8988T (cell line): ENCODE data around the gene SPAG9.
"Not testable (repeated sequence)": the region's sequence is repeated elsewhere in the genome, so short reads cannot be mapped to it uniquely, and the experiment has no call there.

Experiments used
- DNase-seq: peaks from one replicate; pipeline ENCODE4 v3.0.0; 2011

SPAG9 gene

GRCh38 chr17:51128076-51128475, 7.4 kb upstream of the SPAG9 start:
- no peak for DNase-seq

- DNase-seq = no peak
Observed at GRCh38 chr17:51124640-51125503, 4.2 kb upstream of the SPAG9 start.

- not testable (repeated sequence) for DNase-seq
Observed at GRCh38 chr17:51122473-51123115, 1.9 kb upstream of the SPAG9 start.

GRCh38 chr17:51121620-51122472, 1.2 kb upstream of the SPAG9 start:
- DNase-seq = peak; percentile 58

GRCh38 chr17:51120357-51120738, 320 bp downstream of the SPAG9 start:
- DNase-seq = peak; percentile 34

GRCh38 chr17:51119415-51120356, 982 bp downstream of the SPAG9 start:
- DNase-seq = no peak

GRCh38 chr17:51118330-51119195, 2.1 kb downstream of the SPAG9 start:
- DNase-seq = no peak

- DNase-seq = no peak
Observed at GRCh38 chr17:51115179-51115578, 5.5 kb downstream of the SPAG9 start.

- DNase-seq = not testable (repeated sequence)
Observed at GRCh38 chr17:51112303-51113222, 8.1 kb downstream of the SPAG9 start.

GRCh38 chr17:51107778-51108177, 12.9 kb downstream of the SPAG9 start:
- no peak for DNase-seq

- DNase-seq = no peak
Observed at GRCh38 chr17:51103451-51103850, 17.2 kb downstream of the SPAG9 start.

GRCh38 chr17:51103050-51103449, 17.6 kb downstream of the SPAG9 start:
- no peak for DNase-seq

GRCh38 chr17:51097708-51098446, 22.8 kb downstream of the SPAG9 start:
- DNase-seq = no peak

- DNase-seq = no peak
Observed at GRCh38 chr17:51091635-51092034, 29.0 kb downstream of the SPAG9 start.

GRCh38 chr17:51088868-51089267, 31.8 kb downstream of the SPAG9 start:
- not testable (repeated sequence) for DNase-seq

- no peak for DNase-seq
Observed at GRCh38 chr17:51088287-51088686, 32.4 kb downstream of the SPAG9 start.

GRCh38 chr17:51087072-51087757, 33.5 kb downstream of the SPAG9 start:
- no peak for DNase-seq

GRCh38 chr17:51085150-51085805, 35.4 kb downstream of the SPAG9 start:
- DNase-seq = no peak
